Measurements from ENCODE around the gene CEP20.
"Not testable (repeated sequence)": the region's sequence is repeated elsewhere in the genome, so short reads cannot be mapped to it uniquely, and the experiment has no call there.

The CEP20 gene, protein sequence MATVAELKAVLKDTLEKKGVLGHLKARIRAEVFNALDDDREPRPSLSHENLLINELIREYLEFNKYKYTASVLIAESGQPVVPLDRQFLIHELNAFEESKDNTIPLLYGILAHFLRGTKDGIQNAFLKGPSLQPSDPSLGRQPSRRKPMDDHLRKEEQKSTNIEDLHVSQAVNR

DNA sequence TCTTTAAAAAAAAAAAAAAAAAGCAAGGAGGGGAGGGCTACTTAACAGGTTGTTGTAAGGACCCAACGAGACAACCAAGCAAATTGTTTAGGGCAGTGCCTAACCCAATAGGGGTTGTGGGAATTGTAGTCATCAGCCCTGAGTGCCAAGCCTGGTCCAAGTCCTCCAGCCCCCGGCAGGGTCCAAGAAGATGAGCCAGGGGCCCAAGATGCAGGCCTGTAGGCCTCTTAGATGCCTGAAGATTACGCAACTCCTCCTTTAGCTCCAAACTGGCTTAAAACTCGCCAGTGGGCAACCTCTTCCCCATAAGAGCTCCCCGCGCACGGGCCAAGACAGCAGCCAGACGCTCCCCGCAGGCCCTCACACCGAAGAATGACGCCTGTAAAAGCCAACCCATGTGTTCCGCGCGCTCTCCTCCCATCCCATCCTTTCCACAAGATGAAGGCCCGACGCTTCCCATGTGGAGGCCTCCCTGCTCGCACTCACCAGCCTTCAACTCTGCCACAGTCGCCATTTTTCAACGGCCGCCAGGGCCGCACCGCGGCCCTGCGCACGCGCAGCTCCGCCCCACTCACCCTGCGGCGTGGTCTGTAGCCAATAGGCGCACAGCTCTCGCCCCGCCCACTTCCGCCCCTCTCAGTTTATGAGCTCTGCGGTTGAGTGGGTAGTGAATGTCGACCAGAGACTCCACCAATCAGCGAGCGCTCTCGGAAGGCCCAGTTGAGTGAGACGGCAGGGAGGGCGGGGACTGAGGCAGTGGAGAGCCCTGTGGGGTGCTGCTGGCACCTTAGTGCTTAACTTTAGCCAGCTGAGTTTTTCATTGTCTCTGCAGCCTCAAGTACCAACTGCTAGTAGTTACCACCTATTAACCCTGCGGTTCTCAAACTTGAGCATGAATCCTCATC lies at the start of gene CEP20:
CEP20 (minus strand) TSS at position 532 of the 905 bp plus-strand sequence; CDS start at position 514, 18 bp downstream.
- DNase-seq (ENCODE audit: low spot score): peak; percentile 100

DNA sequence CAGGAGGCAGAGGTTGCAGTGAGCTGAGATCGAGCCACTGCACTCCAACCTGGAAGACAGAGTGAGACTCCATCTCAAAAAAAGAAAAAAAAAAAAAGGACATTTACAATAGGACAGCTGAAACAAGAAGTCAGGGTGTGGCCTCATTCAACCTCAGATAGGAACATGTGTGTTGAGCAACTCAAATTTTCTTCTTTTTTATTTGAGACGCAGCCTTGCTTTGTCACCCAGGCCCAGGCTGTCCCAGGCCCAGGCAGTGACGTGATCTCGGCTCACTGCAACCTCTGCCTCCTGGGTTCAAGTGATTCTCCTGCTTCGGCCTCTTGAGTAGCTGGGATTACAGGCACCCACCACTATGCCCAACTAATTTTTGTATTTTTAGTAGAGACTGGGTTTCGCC lies 48.4 kb upstream of the CEP20 start:
- not testable (repeated sequence) for DNase-seq (ENCODE audit: low spot score)

DNA sequence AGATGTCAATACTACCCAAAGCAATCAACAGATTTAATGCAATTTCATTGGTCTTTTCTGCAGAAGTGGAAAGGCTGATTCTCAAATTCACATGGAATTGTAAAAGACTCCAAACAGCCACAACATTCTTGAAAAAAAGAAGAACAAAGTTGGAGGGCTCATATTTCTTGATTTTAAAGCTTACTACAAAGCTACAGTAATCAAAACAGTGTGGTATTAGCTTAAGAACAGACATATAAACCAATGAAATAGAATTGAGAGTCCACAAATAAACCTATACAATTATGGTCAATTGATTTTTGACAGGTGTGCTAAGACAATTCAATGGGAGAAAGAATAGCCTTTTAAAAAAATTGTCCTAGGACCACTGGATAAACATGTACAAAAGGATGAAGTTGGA lies 46.6 kb upstream of the CEP20 start:
- no peak for DNase-seq (ENCODE audit: low spot score)

DNA sequence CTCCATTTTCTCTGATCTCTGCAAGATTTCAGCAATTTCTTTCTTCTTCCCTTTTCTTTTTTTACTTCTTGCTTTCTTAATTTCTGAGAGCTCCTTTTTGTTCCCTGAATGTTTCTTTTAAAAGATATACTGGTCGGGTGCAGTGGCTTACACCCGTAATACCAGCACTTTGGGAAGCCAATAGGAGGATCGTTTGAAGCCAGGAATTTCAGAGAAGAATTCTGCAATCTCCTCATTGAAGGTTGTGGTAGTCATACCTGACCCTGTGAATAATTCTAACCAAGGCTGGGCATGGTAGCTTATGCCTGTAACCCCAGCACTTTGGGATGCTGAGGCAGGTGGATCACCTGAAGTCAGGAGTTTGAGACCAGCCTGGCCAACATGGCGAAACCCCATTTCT lies 45.4 kb upstream of the CEP20 start:
- no peak for DNase-seq (ENCODE audit: low spot score)

DNA sequence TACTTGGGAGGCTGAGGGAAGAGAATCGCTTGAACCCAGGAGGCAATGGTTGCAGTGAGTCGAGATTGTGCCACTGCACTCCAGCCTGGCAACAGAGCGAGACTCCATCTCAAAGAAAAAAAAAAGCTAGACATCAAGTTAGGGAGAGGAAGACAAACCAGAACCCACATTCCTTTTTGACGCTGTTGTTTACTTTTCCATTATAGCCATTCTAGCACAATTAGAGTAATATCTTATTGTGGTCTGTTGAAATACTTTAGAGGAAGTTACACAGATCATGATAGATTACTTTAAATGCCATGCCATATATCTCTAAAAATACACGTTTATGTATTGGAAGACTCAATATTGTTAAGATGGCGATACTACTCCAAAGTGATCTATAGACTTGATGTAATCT lies 44.5 kb upstream of the CEP20 start:
- no peak for DNase-seq (ENCODE audit: low spot score)

DNA sequence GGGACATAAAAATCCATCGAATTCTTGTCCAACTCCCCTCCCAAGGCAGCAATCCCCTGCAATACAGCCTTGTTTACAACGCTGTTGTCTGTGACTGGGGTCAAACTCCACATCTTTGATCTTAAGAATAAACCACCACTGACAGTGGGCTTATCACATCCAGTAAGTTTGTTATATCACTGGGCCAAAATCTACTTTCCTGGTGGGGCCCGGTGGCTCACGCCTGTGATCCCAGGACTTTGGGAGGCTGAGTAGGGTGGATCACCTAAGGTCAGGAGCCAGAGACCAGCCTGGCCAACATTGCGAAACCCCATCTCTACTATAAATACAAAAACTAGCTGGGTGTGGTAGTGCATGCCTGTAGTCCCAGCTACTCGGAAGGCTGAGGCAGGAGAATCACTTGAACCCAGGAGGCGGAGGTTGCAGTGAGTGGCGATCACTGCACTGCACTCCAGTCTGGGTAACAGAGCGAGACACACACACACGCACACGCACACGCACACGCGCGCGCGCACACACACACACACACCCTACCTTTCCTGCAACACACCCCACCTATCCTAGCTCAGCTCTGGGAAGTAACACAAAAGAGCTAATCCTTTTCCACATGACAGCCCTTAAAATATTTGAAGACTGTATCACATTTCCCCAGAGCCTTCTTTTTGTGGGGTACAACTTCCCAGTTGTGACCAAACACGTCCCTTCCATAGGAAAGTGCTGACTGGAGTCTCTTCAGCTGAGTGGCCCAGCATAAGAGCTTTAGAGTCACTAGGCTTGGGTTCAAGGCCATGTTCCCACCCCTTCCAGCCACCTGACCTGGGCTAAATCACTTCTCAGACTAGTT lies 40.1 kb upstream of the CEP20 start:
- no peak for DNase-seq (ENCODE audit: low spot score)

DNA sequence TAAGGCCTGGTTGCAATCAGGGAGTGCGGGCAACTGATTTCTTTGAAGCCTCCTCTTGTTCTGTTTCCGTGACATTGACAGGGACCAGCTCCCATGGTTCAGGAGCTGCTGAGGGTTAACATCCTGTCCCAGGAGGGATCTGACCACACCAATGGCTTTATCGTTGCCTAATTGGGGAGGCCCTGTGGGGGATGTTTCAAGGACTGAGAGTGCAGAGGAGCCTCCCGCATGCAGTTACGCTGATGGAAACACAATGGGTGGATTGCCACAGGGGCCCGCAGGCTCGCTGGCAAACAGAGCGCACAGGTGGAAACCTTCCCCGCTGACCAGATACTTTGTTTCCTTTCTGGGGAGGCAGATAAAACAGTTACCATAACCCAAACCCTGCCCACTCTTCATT lies 37.2 kb upstream of the CEP20 start:
- DNase-seq (ENCODE audit: low spot score): no peak

DNA sequence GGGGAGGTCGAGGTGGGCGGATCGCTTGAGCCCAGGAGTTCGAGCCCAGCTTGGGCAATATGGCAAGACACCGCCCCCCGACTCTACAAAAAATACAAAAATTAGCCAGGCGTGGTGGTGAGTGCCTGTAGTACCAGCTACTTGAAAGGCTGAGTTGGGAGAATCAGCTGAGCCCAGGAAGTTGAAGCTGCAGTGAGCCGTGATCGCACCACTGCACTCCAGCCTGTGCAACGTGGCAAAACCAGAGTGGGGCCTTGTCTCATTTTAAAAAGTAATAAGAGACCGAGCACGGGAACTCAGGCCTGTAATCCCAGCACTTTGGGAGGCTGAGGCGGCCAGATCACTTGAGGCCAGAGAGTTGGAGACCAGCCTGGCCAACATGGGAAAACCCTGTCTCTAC lies 36.6 kb upstream of the CEP20 start:
- no peak for DNase-seq (ENCODE audit: low spot score)

DNA sequence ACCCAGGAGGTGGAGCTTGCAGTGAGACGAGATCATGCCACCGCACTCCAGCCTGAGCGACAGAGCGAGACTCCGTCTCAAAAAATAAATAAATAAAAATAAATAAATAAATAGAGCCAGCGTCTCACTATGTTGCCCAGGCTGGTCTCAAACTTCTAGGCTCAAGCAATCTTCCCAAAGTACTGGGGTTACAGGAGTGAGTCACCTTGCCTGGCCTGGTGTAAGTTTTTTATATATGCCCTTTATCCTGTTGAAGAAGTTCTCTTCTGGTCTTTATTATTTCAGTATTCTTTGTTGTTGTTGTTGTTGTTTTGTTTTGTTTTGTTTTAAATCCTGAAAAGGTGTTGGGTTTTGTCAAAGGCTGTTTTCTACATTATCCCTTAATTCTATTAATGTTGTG lies 30.9 kb upstream of the CEP20 start:
- DNase-seq (ENCODE audit: low spot score): no peak

DNA sequence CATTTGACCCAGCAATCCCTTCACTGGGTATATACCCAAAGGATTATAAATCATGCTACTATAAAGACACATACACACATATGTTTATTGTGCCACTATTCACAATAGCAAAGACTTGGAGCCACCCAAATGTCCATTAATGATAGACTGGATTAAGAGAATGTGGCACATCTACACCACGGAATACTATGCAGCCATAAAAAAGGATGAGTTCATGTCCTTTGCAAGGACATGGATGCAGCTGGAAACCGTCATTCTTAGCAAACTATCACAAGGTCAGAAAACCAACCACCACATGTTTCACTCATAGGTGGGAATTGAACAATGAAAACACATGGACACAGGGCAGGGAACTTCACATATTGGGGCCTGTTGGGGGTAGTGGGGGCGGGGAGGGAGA lies 29.9 kb upstream of the CEP20 start:
- DNase-seq (ENCODE audit: low spot score): not testable (repeated sequence)

DNA sequence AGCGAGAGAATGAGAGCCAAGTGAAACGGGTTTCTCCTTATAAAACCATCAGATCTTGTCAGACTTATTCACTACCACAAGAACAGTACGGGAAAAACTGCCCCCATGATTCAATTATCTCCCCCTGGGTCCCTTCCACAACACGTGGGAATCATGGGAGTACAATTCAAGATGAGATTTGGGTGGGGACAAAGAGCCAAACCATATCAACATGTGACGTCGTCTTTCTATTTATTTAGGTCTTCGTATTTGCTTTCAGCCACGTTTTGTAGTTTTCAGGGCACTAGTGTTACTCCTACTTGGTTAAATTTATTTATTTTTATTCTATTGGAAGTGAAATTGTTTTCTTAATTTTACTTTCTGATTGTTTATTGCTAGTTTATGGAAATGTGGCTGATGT lies 27.9 kb upstream of the CEP20 start:
- no peak for DNase-seq (ENCODE audit: low spot score)

DNA sequence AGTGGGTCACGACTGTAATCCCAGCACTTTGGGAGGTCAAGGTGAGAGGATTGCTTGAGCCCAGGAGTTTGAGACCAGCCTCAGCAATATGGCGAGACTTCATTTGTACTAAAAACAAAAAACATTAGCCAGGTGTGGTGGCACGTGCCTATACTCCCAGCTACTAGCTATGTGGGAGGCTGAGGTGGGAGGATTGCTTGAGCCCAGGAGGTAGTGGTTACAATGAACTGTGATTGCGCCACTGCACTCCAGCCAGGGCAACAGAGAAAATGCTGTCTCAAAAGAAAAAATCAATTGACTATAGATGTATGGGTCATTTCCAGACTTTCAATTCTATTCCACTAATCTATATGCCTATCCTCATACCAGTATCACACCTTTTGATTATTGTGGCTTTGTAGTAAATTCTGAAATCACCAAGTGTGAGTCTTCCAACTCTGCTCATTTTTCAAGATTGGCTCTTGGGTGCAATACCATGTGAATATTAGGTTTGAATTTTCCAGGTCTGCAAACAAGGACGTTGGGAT lies 27.2 kb upstream of the CEP20 start:
- no peak for DNase-seq (ENCODE audit: low spot score)

DNA sequence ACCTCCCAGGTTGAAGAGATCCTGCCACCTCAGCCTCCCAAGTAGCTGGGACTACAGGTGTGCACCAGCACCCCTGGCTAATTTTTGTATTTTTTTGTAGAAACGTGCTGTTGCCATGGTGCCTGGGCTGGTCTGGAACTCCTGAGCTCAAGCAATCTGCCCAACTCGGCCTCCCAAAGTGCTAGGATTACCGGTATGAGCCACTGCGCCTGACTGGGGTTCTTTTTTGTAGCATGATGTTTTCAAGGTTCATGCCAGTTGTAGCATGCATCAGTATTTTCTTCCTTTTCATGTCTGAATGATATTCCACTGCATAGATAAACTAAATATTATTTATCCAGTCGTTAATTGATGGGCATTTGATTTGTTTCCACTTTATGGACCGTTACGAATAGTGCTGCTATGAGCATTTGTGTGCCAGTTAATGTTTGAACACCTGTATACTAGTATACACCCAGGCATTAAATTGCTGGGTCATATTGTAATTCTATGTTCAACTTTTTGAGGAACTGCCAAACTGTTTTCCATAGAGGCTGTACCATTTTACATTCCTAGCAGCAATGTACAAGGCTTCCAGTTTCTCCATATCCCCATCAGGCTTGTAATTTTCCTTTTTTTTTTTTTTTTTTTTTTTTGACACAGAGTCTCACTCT lies 24.8 kb upstream of the CEP20 start:
- no peak for DNase-seq (ENCODE audit: low spot score)

DNA sequence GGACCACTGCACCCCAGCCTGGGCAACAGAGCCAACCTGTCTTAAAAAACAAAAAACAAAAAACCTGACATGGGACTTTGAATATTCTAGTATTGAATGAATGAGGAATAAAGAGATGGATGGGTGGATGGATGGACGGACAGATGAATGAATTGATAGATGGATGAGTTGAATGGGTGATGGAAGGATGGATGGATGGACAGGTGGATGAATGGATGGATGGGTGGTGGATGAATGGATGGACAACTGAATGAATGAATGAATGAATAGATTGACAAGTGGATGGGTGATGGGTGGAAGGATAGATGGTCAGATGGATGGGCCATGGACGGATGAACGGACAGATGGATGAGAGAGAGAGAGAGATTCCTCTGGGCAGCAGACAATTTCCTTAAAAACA lies 22.8 kb upstream of the CEP20 start:
- DNase-seq (ENCODE audit: low spot score): no peak

DNA sequence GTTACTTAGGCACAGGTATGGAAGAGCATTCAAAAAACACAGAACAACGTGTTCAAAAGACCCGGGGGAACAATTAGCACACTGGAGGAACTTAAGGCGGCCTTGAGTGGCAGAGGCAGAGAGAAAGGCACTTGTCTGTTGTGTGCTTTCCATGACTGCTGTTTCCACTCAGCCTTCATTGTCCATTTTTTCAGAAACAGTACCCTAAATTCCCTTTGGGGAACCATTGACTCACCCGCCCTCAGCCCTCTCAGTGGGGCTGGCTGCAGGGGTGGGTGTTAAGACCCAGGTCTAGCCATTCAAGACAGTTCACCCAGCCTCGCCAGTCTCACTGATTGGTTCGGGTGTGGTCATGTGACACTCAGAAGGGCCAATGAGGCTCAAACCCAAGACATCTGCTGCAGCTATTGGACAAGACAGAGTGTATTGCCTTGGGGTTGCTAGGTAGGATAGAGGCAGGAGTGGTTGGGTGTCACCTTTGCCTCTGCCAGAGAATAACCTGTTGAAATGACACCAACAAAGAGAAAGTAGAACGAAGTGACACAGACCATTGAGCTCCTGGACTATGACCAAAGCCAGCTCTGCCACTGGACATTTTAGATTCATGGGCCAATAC lies 19.6 kb upstream of the CEP20 start:
- peak; percentile 32 for DNase-seq (ENCODE audit: low spot score)

DNA sequence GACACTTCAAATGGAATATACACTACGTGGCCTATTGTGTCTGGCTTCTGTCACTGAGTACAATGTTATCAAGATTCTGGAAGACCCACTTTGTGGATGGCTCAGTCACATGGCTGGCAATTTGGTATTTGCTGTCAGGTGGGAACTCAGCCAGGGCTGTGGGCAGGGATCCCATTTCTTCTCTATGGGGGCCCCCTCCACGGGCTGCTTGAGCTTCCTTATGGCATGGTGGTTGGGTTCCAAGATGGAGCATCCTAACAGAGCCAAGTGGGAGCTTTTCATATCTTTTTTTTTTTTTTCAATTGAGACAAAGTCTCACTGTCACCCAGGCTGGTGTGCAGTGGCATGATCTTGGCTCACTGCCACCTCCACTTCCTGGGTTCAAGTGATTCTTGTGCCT lies 18.0 kb upstream of the CEP20 start:
- DNase-seq (ENCODE audit: low spot score): no peak

DNA sequence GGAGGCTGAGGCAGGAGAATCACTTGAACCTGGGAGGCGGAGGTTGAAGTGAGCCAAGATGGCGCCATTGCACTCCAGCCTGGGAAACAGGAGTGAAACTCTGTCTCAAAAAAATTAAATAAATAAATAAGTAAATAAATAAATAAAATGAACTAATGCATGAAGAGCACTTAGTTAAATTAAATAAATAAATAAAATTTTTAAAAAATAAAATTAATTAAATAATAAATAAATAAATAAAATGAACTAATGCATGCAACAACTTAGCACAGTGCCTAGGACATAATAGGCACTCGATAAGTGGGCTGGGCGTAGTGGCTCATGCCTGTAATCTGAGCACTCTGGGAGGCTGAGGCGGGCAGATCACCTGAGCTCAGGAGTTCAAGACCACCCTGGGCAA lies 15.6 kb upstream of the CEP20 start:
- DNase-seq (ENCODE audit: low spot score): no peak

DNA sequence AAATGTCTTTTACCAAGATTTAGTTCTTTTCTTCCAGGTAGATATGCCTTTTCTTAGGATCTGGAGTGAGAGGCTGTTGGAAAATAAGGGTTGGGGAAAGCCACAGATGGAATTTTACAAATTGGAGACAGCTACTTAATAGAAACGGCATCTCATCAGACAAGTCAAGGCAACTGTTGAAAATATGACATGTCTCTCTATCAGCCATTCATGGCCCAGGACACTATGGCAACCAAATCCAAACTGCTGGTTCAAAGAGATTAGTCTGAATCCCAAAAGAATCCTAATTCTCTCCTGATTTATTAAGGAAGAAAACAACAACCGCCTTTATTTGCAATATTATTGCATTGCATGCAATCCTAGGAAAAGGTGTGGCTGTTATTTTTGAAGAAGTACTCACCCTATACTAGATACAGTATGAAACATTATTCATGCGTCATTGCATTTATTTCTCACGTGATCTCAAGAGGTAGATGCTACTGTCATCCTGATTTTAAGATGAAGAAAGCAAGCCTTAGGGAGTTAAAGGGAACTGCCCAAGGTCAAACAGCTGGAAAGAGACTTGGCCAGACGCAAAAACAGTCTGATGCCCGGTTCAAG lies 12.6 kb upstream of the CEP20 start:
- DNase-seq (ENCODE audit: low spot score): no peak

DNA sequence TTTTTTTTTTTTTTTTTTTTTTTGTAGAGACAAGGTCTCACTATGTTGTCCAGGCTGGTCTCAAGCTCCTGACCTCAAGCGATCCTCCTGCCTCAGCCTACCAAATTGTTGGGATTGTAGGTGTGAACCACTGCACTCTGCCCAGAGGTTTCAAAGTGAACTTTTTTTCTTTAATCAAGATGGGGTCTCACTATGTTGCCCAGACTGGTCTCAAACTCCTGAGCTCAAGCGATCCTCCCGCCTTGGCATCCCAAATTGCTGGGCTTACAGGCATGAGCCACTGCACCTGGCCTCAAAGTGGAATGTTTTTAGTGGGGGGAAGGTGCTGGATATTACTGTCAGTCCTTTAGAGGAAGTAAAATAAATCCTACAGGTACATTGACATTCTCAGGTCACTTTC lies 12.0 kb upstream of the CEP20 start:
- DNase-seq (ENCODE audit: low spot score): no peak

DNA sequence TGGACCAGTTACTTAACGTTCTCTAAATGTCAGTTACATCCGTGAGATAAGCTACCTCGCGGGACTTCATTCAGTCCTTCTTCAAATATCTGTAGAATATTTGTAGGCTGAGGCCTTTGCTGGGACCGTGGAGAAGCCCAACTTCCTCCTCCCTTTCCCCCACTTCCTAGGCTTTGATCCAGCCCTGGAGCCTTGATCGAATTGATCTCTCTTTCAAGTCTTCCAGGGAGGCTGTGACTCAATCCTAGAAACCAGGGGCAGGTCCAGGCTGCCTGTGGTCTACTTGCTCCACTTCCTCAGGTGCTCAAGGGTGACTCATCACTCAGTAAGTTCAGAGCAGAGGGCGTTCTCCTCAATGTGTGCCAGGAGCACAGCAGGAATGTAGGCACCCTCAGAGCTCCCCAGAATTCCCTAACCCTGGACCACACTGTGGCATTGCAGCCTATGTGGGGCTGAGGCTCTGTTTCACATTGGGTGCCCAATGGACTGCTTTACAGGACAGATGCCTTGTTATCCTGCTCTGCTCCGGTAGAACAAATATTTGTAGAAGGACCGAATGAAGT lies 11.2 kb upstream of the CEP20 start:
- DNase-seq (ENCODE audit: low spot score): no peak

DNA sequence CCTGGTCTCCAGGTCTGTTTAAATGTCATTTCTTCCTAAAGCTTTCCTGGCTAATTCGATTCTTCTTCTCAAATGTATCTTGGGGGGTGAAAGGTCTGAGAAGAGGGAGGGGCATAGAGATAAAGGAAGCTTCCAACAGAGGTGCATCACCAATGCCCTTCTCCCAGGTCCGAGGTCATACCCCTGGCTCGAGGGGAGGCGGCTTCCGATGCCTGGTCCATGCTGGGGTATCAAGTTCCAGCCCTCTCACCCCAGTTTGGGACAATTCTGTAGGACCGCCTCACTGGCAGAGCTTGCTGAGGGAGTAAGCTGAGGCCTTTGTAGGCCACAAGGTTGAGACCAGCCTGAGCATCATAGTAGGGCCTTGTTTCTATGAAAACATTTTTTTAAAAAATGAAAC lies 10.3 kb upstream of the CEP20 start:
- DNase-seq (ENCODE audit: low spot score): no peak

Measured in hematopoietic multipotent progenitor cell treated with erythropoietin and hydrocortisone succinate and interleukin-3 and kit ligand, for 15 days (in vitro differentiated cells).